Gastrocnemius medialis (tissue), 4 donors: ENCODE results near the gene FLT3LG.

Experiments used
- CTCF ChIP-seq, 5 experiments: fragments of 450-650 bp in 3 of 5; fragments of 200-600 bp in 2 of 5; sonication (generic) in 2 of 5; IDR thresholded peaks in 4 of 5; conservative IDR thresholded peaks in 1 of 5; 1 replicate in 4 of 5; 2 replicates in 1 of 5; pipeline ENCODE4 v1.5.1; 2016 to 2019; ENCODE audit warnings: antibody characterized with exemption in 5 of 5, mild to moderate bottlenecking in 3 of 5, moderate library complexity in 3 of 5
- POLR2A ChIP-seq, 2 donors: fragments of 450-650 bp; IDR thresholded peaks; one replicate each; pipeline ENCODE4 v1.6.1; 2017; ENCODE audit warnings: antibody characterized with exemption in 2 of 2, mild to moderate bottlenecking in 2 of 2, moderate library complexity in 2 of 2

- no peak for TF ChIP-seq CTCF (IDR thresholded peaks at IDR 0.05 in 4 of 5, conservative IDR thresholded peaks at IDR 0.05 in 1 of 5)
- TF ChIP-seq POLR2A (IDR thresholded peaks at IDR 0.05) = no peak
Observed at GRCh38 chr19:49490287-49491029, 16.4 kb downstream of the FLT3LG start.
